Measurements from ENCODE around the gene TRAPPC6A.

DNA sequence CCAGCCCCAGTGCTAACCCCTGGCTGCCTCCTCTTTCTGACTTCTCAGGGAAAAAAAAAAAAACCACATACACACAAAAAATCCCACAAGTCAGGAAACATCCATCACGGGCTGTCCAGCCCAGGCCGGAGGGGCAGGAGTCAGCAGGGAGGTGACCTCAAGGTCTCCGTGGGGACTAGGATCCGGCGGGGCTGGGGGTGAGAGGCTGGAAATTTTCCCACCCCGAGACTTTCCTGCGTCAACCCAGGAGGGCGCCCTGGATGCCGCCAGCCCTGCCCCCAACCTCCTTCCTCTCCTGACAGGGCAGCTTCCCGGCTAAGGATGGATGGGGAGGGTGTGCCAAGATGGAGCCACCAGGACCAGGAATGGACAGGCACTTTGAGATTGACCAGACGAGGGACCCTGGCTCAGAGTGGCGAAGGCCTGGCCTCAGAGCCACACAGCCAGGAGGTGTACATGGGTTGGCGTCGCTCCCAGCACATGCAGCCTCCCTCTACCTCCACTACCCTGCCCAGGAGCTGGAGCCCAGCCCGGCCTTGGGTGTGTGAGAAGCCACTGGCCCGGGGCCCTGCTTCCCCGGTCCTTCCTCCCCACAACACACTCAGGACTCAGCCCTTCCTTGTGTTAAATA lies 33.8 kb upstream of the TRAPPC6A start:
- TF ChIP-seq, protein P1, sequence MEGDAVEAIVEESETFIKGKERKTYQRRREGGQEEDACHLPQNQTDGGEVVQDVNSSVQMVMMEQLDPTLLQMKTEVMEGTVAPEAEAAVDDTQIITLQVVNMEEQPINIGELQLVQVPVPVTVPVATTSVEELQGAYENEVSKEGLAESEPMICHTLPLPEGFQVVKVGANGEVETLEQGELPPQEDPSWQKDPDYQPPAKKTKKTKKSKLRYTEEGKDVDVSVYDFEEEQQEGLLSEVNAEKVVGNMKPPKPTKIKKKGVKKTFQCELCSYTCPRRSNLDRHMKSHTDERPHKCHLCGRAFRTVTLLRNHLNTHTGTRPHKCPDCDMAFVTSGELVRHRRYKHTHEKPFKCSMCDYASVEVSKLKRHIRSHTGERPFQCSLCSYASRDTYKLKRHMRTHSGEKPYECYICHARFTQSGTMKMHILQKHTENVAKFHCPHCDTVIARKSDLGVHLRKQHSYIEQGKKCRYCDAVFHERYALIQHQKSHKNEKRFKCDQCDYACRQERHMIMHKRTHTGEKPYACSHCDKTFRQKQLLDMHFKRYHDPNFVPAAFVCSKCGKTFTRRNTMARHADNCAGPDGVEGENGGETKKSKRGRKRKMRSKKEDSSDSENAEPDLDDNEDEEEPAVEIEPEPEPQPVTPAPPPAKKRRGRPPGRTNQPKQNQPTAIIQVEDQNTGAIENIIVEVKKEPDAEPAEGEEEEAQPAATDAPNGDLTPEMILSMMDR (IDR thresholded peaks at IDR 0.05), result no peak
- no peak for TF ChIP-seq POLR2A (IDR thresholded peaks at IDR 0.05)

Data from ovary (tissue), 3 donors.